ENCODE data around the gene SERPINE1.
A peak's percentile ranks its signal among the peaks of the same experiment; 100 is the strongest.
"Not testable (repeated sequence)": the region's sequence is repeated elsewhere in the genome, so short reads cannot be mapped to it uniquely, and the experiment has no call there.

SERPINE1 gene

DNA sequence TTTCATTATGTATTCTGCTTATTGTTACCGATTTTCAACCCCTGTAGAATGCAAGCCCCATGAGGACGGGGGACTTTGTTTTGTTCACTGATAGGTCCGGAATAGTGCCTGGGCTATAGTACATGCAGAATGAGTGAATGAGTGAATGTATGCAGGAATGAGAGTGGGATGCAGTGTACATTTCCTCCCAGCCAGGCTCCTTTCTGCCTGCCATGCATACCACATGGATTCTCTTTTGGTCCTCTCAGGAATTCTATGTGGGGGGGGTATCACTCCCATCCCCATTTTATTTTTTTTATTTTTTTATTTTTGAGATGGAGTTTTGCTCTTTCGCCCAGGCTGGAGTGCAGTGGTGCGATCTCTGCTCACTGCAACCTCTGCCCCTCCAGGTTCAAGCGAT lies 24.9 kb upstream of the SERPINE1 start:
- DNase-seq = peak; percentile 70

DNA sequence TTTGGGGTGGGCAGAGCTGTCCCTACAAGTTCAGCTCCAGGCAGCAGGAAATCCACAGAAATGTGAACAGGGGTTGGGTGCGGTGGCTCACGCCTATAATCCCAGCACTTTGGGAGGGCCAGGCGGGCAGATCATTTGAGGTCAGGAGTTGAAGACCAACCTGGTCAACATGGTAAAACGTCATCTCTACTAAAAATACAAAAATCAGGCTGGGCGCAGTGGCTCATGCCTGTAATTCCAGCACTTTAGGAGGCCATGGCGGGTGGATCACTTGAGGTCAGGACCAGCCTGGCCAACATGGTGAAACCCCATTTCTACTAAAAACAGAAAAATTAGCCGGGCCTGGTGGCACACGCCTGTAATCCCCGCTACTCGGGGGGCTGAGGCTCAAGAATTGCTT lies 23.2 kb upstream of the SERPINE1 start:
- DNase-seq = not testable (repeated sequence)

DNA sequence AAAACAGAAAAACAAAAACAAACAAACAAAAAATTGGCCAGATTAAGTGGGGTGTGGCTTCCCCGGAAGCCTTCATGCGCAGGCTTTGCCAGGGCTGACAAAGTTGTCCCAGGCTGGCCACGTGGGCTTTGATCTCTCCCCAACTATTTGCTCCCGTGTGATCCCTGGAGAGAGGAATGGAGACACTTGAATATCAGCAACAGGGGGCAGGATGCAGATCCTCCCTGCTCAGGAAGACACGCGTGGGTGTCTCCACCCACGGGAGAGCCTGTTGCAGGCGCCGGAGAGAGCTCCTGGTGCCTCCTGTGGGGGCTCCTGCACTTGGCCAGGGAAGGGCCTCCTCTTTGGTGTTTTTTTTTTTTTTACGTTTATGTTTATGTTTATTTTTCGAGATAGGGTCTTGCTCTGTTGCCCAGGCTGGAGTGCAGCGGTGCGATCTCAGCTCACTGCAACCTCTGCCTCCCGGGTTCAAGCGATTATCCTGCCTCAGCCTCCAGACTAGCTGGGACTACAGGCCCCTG lies 22.7 kb upstream of the SERPINE1 start:
- DNase-seq = no peak

DNA sequence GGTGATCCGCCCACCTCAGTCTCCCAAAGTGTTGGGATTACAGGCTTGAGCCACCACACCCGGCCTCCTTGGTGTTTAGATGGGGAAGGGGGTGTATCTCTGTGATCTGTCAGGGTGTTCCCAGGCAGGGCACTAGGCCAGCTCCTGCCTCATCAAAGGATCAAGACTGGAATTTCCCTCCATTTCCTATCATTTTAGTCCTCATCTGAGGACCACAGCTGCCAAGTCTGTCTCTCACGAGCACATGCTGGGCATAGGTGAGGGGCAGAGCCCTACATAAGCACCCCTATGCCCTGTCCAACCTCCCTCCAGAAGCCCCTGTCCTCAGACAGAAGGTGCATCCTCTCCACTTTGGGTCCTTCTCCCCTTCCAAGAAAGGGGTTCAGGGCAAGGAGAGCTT lies 22.1 kb upstream of the SERPINE1 start:
- no peak for DNase-seq

DNA sequence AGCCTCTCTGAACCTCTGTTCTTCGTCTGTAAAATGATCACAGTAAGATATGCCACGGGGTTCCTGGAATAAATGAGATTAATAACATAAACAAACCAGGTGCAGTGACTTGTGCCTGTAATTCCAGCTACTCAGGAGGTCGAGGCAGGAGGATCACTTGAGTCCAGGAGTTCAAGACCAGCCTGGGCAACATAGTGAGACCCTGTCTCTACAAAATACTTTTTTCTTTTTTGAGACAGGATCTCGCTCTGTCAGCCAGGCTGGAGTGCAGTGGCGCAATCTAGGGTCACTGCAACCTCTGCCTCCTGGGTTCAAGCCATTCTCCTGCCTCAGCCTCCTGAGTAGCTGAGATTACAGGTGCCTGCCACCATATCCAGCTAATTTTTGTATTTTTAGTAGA lies 21.7 kb upstream of the SERPINE1 start:
- not testable (repeated sequence) for DNase-seq

DNA sequence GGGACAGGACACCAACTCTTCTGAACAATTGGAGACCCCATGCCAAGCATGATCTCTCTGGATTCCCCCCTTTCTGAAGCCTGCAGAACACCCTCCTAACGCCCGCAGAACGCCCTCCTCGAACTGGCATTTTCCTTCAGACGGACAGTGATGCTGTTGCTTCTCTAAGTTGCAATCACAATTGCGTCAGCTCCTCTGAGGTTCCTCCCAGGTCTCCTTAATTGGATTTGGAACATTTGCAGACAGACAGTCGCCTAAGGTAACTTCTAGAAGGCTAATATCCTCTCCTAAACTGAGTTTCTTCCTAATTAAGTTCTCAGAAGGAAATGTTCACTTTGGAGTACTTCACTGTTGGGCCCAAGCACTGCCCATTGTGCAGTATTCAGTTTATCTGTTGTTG lies 20.5 kb upstream of the SERPINE1 start:
- DNase-seq = no peak

DNA sequence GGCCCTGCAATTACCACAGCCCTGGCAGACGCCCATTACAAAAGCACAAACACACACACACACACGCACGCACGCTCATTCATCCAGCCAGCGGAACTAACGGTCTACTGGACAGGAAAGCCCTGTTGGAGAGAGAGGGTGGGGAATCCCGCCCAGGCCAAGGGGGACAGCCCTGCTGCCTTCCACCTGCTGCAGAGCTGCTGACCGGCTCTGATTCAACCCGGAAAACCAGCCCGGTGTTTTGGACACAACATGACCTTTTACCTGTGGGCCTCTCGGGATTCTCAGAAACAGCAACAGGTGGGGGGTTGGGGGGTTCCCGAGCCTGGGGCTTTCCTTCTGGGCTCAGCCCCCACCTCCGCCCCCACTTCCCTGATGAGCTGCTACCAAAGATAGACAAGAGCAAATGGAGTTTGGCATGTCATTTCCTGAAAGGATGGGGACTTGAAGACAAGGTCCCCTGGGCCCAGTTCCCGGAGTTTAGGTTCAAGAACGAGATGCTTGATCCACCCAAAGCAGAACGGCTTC lies 18.5 kb upstream of the SERPINE1 start:
- no peak for DNase-seq

DNA sequence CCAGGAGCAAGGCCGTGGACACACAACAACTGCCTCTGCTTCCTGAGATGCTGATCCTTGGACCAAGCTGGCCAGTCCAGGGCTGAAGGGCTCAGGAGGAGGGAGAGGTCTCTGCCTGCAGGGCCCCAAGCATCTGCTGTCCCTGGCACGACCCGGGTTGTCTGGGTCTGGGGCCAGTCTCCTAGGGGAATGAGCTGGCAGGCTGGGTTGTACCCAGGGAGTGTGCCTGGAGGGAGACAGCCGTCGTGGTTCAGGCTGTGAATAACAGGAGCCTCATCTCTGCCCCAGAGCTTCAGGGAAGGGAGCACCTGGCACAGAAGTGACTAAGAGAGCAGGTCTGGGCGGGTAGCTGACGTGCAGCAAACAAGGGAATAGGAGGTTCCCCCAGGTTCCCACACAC lies 17.9 kb upstream of the SERPINE1 start:
- DNase-seq = no peak

DNA sequence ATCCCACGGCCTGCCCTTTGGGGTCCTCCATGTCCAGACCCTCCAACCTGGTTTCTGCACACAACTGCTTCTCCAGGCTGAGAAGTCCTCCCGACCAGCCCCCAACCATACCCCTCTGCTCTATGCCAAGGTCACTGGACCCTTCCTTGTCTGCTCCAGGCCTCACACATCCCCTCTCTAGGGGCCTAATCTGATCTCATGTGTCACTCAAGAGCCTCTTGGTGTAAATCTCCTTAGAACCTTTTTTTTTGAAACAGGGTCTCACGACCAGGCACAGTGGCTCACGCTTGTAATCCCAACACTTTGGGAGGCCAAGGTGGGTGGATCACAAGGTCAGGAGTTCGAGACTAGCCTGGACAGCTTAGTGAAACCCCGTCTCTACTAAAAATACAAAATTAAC lies 17.5 kb upstream of the SERPINE1 start:
- no peak for DNase-seq

DNA sequence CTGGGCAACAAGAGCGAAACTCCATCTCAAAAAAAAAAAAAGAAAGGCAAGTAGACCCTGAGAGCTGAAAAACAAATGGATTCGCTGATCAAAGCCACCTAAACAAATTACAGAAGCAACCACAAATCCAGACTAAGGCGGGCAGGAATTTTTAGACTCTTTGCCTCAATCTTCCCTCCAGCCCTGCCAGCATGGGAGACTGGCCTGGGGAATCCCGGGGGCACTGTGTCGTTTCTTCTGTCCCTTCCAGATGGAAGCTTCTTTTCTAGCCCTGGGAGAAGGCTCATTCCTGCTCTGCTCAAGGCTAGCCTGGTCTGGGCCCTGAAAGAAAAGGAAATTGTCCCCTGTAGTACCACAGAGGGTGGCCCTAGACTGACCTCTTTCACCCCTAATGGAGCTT lies 15.6 kb upstream of the SERPINE1 start:
- no peak for DNase-seq

DNA sequence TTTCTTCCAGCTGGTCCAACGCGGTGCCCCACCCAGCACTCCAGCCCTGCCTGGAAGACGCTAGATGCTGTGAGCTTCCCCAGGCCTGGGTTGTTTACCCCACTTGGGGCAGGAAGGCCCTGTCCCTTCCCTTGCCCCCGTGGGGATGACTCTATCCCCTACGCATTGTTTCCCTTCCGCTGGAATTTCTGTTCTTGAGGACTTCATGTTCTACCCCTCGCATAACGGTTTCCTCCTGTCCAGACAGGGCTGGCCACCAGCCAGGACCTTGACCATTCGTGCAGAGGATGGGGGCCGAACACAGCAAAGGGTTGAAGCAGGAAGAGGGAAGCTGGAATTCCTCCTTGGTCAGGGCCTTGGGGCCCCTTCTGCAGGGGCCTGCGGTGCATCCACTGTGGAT lies 14.7 kb upstream of the SERPINE1 start:
- no peak for DNase-seq

DNA sequence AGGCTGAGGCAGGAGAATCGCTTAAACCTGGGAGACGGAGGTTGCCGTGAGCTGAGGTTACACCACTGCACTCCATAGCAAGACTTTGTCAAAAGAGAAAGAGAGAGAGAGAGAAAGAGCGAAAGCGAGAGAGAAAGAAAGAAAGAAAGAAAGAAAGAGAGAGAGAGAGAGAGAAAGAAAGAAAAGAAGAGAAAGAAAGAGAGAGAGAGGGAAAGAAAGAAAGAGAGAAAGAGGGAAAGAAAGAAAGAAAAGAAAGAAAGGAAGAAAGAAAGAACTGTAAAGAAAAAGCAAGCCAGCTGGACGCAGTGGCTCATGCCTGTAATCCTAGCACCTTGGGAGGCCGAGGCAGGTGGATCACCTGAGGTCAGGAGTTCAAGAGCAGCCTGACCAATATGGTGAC lies 13.8 kb upstream of the SERPINE1 start:
- not testable (repeated sequence) for DNase-seq

DNA sequence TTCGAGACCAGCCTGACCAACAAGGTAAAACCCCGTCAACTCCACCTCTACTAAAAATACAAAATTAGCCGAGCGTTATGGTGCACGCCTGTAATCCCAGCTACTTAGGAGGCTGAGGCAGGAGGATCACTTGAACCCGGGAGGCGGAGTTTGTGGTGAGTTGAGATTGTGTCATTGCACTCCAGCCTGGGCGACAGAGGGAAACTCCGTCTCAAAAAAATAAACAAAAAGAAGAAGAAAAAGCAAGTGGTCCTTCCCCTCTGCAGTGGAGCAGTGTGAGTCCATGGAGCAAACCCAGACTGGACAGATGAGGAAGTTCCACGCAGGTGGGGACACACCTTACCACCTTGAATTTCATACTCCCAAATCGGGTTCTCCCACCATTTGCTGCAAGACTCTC lies 13.1 kb upstream of the SERPINE1 start:
- DNase-seq = no peak

DNA sequence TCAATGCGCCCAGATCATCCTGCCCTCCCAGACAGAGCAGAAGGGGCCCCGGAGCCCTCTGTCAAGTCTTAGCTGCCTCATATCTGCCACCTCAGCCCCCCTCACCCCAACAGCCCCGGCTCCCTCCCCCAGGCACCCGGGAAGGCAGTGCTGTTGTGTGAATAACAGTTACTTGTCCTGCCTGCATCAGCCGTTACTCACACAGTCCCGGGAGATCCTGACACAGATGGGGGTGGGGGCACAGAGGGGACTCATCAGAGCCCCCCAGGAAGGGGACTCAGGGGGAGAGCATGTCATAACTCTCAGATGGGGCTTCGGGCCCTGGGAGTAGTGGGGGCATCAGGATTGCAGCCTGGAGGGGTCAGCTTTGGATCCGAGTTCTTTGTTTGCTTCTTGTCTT lies 12.4 kb upstream of the SERPINE1 start:
- DNase-seq = peak; percentile 70

DNA sequence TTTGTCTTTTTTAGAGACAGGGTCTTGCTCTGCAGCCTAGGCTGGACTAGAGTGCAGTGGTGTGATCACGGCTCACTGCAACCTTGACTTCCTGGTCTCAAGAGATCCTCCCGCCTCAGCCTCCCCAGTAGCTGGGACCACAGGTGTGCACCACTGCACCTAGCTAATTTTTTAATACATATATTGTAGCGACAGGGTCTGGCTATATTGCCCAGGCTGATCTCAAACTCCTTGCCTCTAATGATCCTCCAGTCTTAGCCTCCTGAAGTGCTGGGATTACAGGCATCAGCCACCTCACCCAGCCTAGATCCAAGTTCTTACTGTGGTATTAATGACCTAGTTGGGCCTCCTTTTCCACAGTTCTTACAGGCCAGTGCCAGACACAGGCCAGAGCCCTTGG lies 11.7 kb upstream of the SERPINE1 start:
- DNase-seq = no peak

DNA sequence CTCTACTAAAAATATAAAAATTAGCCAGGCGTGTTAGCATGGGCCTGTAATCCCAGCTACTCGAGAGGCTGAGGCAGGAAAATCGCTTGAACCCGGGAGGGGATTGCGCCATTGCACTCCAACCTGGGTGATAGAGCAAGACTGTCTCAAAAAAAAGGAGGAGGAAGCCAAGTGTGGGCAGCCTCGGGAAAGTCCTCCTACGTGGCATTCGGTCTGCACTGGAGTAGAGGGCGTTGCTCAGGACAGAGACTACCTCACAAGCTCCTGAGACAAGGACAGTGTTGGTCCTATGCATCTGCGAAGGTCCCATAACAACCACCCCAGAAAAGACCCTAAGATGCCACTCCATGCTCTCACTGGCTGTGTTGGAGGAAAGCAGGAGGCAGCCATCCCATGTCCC lies 10.0 kb upstream of the SERPINE1 start:
- no peak for DNase-seq

DNA sequence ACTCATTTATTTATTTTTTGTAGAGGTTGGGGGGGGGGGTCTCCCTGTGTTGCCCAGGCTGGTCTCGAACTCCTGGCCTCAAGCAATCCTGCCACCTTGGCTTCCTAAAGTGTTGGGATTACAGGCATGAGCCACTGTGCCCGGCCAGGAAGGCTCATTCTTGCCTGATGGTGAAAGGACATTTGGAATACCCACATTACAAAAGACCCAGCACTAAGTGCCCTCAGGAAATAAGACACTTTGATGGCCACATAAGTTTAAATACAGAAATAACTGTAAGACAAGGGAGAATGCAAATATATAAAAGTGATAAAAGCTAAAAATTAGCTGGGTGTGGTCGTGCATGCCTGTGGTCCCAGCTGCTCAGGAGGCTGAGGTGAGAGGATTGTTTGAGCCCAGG lies 8.0 kb upstream of the SERPINE1 start:
- DNase-seq = no peak

DNA sequence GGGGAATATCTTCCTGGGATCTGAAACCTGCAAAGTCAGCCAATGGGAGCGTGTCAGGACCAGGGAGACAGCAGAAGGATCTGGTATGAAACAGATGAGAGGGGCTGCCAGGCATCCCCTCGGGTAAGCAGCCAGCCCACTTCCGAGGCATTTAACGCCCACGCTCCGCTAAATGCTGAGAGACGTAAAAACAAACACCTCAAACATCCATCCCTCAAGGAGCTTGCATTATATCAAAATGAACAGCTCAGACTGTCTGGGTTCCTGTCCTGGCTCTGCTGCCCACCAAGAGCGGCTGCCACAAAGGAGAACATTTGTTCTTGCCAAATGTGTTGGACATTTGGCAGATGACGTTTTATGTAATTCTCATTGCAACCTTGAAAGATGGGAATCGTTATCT lies 7.0 kb upstream of the SERPINE1 start:
- DNase-seq = no peak

DNA sequence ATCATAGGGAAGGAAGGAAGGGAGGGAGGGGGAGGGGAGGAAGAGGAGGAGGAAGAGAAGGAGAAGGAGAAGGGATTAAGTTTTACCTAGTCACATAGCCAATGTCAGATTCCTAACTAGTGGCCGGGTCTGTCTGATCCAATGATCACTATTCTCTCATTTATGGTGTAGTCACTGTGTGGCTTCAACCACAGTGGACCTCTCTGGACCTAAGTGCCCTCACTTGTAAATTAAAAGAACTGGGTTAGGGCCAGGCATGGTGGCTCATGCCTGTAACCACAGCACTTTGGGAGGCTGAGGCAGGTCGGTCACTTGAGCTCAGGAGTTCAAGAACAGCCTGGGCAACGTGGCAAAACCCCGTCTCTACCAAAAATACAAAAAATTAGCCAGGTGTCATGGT lies 6.6 kb upstream of the SERPINE1 start:
- DNase-seq = no peak

DNA sequence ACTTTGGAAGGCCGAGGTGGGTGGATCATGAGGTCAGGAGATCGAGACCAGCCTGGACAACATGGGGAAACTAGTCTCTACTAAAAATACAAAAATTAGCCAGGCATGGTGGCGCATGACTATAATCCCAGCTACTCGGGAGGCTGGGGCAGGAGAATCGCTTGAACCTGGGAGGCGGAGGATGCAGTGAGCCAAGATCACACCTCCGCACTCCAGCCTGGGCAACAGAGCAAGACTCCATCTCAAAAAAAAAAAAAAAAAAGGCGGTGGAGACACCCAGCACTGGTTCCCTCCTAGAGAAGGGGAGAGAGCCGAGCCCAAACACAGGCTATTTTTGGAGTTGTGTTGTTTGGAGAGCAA lies 5.3 kb upstream of the SERPINE1 start:
- not testable (repeated sequence) for DNase-seq

DNA sequence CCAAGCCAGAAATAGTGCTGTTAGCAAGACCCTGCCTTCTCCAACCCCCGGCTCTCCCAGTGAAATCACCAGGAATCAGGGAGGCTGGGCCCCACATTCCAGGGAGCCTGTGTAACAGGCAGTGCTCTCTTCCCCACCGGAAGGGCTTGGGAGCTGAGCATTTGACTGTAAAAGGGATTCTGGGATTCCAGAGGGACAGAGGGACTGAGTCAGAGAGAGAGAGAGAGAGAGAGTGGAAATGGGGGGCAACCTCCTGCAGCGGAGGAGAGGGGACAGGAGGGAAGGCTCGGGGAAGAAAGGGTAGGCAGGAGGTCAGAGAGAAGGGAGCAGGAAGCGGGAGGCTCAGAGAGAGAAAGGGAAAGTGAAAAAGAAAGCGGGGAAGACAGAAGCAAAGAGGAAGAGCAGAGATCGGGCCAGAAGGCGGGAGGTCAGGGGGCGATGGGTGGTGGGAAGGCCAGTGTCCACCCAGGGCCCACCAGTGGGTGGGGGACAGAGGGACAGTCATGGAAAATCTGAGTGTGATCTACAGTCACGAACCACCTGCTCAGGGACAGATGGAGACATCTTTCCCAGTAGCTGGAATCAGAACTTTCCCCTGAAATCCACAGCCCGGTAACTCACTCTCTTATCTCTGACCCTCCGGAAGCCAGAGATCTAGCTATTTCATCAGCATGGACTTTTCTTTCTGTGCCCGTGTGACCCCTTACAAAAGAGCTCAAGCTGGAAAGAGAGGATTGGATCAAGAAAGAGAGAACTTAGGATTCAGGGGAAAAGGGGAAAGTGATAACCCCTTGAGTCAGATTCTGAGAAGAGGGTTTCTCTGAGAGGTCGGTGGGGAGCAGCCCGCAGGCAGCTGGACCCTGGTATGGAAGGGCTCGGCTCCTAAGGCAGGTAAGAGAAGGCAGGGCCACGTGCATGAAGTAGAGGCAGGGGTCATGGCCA lies 4.6 kb upstream of the SERPINE1 start:
- DNase-seq = peak; percentile 100

DNA sequence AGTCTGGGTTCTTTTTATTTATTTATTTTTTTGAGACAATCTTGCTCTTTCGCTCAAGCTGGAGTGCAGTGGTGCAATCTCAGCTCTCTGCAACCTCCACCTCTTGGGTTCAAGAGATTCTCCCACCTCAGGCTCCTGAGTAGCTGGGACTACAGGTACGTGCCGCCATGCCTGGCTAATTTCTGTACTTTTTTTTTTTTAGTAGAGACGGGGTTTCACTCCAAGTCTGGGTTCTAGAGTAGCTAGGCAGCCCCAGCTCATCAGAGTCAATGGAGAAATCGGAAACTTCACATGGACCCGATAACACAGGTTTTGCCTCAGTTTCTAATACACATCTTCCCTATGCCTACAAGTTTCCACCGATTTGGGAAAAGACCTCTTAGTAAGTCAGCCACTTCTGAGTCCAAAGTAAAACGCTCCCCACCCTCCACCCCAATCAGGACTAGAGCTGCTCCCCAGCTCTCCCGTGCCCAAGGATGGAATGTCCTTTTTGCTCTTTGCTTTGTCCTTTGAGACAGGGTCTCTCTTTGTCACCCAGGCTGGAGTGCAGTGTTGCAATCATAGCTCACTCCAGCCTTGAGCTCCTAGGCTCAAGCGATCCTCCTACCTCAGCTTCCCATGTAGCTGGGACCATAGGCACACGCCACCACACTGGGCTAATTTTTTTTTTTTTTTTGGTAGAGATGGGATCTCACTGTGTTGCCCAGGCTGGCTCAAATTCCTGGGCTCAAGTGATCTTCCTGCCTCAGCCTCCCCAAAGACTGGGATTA lies 3.8 kb upstream of the SERPINE1 start:
- DNase-seq = no peak

DNA sequence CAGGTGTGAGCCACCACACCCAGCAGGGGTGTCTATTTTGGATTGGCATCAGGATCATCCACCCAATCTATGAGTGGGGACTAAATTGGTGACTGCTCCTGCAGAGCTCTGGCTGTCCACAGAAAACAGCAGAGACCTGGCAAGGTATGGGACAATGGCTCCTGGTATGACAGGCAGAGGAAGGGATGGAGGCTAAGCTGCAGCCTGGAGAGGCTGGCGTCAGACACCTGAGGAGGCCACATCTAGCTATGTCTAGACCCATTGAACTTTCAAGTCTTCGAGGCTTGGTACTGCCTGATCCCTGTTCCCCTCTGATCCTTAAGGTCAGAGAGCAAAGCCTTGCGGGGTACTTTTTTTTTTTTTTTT lies 3.2 kb upstream of the SERPINE1 start:
- DNase-seq = no peak

All from fibroblast of skin of scalp (primary cell).